Breast epithelium (tissue), 4 donors: Measurements from ENCODE around the gene NCKAP5. TPM values are rescaled to one million over a fixed set of nuclear protein-coding genes. Genes with fewer than 3 reads are reported as not detected.

Experiments
- DNase-seq, 2 donors: peaks; one replicate each; pipeline ENCODE4 v3.0.0-alpha.2; 2019; ENCODE audit warnings: low spot score in 2 of 2
- H3K27ac ChIP-seq, 2 donors: fragments of 200-600 bp; sonication (generic) in 1 of 2; one replicate each; pipeline ENCODE4 v1.5.1; 2016 to 2019; ENCODE audit warnings: mild to moderate bottlenecking in 1 of 2
- H3K27me3 ChIP-seq, 2 donors: fragments of 200-600 bp; sonication (generic) in 1 of 2; one replicate each; pipeline versions ENCODE4 v1.5.1 to v1.6.0; 2017 to 2019; ENCODE audit warnings: control low read depth in 1 of 2, mild to moderate bottlenecking in 1 of 2
- H3K36me3 ChIP-seq: fragments of 200-600 bp; one replicate; pipeline ENCODE4 v1.5.1; 2019
- H3K4me1 ChIP-seq, 2 donors: fragments of 200-600 bp; sonication (generic); one replicate each; pipeline ENCODE4 v1.5.1; 2016 to 2019; ENCODE audit warnings: control low read depth in 1 of 2
- H3K4me3 ChIP-seq, 3 donors: fragments of 200-600 bp; sonication (generic); 1 replicate in 2 of 3; 2 replicates in 1 of 3; pipeline ENCODE4 v1.5.1; 2016 to 2019; ENCODE audit warnings: mild to moderate bottlenecking in 3 of 3, moderate library complexity in 2 of 3
- H3K9me3 ChIP-seq, 2 donors: fragments of 200-600 bp; sonication (generic) in 1 of 2; one replicate each; pipeline ENCODE4 v1.5.1; 2016 to 2019; ENCODE audit warnings: control low read depth in 1 of 2
- POLR2A ChIP-seq: fragments of 450-650 bp; IDR thresholded peaks from one replicate; pipeline ENCODE4 v1.6.1; 2016; ENCODE audit warnings: antibody characterized with exemption, mild to moderate bottlenecking, moderate library complexity
- POLR2AphosphoS5 ChIP-seq, 3 donors: sonication (generic); formaldehyde crosslinking; IDR thresholded peaks; one replicate each; pipeline ENCODE4 v1.6.1; 2017; ENCODE audit warnings: antibody characterized with exemption in 3 of 3
- intact Hi-C: fragments of 100-400 bp; cut with DNase I; formaldehyde crosslinking; loops from one replicate; pipeline ENCODE4 v1.15.1; 2023; ENCODE audit warnings: low total_unique reads
- total RNA-seq, 3 donors: library from RNA; depleted of rRNA; stranded (reverse); fragments of >200 nt; gene quantifications; one replicate each; pipeline ENCODE4 v1.1.0, GENCODE V29; 2016
- TF ChIP-seq, protein P1 (sequence below), 3 donors: fragments of 450-650 bp; IDR thresholded peaks; one replicate each; pipeline ENCODE4 v1.5.1; 2016 to 2017; ENCODE audit warnings: antibody characterized with exemption in 3 of 3, mild to moderate bottlenecking in 3 of 3, moderate library complexity in 3 of 3

NCKAP5 gene
- total RNA-seq, 3 donors from 2014 or later: 1.1 to 10.5 (median 6.1) TPM

DNA sequence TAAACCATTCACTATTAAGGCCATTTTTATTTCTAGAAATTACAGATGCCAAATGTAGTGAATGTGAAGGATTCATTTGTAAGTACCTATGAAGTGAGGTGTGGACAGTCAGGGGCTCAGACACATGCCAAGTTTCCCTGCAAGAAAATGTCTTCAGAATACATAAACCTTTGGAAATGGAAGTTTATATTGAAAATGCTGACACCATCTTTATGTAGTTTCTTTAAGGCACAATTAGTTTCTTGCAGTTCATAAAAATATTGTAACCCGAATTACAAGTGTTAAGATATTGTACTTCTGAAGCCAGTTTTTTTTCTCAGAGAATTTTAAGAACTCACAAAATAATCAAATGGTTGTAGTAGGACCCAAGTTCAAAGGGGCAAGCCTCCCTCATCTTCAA lies 832.2 kb downstream of the NCKAP5 start:
- H3K4me3 ChIP-seq: no peak overlapping the region
- intact Hi-C loops: no loop called here
- H3K27ac ChIP-seq: no peak overlapping the region
- no peaks in the 10 kb centered on the region for H3K27me3 ChIP-seq
- no peaks in the 10 kb centered on the region for H3K4me1 ChIP-seq
- TF ChIP-seq POLR2AphosphoS5 (IDR thresholded peaks at IDR 0.05): no peak
- no peak for TF ChIP-seq POLR2A
- TF ChIP-seq, protein P1, sequence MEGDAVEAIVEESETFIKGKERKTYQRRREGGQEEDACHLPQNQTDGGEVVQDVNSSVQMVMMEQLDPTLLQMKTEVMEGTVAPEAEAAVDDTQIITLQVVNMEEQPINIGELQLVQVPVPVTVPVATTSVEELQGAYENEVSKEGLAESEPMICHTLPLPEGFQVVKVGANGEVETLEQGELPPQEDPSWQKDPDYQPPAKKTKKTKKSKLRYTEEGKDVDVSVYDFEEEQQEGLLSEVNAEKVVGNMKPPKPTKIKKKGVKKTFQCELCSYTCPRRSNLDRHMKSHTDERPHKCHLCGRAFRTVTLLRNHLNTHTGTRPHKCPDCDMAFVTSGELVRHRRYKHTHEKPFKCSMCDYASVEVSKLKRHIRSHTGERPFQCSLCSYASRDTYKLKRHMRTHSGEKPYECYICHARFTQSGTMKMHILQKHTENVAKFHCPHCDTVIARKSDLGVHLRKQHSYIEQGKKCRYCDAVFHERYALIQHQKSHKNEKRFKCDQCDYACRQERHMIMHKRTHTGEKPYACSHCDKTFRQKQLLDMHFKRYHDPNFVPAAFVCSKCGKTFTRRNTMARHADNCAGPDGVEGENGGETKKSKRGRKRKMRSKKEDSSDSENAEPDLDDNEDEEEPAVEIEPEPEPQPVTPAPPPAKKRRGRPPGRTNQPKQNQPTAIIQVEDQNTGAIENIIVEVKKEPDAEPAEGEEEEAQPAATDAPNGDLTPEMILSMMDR (IDR thresholded peaks at IDR 0.05): no peak
- no peak for DNase-seq
- H3K9me3 ChIP-seq: no peaks in the 10 kb centered on the region
- H3K36me3 ChIP-seq: no peaks in the 10 kb centered on the region

DNA sequence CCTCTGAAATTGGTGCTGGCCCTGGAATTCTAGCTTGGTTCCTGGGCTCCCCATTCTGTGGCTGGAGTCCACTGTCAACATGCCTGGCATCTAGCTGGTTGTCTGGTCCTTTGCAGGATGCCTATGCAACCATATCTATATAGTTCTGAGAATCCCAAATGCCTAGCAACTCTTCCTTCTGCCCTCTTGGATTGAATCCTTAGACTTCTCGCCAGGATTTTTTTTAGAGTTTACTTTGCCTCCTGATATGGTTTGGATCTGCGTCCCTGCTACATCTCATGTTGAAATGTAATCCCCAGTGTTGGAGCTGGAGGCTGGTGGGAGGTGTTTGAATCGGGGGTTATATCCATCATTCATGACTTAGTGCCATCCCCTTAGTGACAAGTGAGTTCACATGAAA lies 833.3 kb downstream of the NCKAP5 start:
- Histone ChIP-seq H3K27me3 (no peaks in the 10 kb centered on the region), H3K27ac (no peak overlapping the region), H3K36me3 (no peaks in the 10 kb centered on the region), H3K4me3 (no peak overlapping the region), H3K9me3 (no peaks in the 10 kb centered on the region), H3K4me1 (no peaks in the 10 kb centered on the region)
- no peak for TF ChIP-seq POLR2A
- TF ChIP-seq, protein P1 (IDR thresholded peaks at IDR 0.05): no peak
- TF ChIP-seq POLR2AphosphoS5 (IDR thresholded peaks at IDR 0.05): no peak
- intact Hi-C loops: no loop called here
- no peak for DNase-seq

DNA sequence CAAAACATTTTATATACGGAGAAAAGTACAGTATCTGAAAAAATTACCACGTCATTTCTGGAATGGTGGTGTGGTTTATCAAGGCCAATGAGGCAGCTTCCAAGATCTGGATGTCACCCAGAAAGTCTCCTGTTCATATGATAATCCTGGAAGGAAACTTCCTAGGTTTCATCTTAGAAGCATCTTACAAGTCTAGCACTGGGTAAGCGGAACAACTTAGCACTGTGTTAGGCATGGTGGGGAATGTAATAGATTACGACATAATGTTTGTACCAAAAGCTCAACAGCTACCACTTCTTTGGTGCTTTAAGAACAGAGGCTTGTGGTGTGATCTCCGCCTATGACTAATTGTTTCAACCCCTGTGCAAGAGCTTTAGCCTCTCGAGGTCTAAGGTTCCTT lies 835.2 kb downstream of the NCKAP5 start:
- TF ChIP-seq POLR2AphosphoS5 (IDR thresholded peaks at IDR 0.05) (no peak), POLR2A (no peak)
- TF ChIP-seq, protein P1 (IDR thresholded peaks at IDR 0.05): no peak
- Histone ChIP-seq H3K27ac (no peak overlapping the region), H3K4me3 (no peak overlapping the region), H3K27me3 (no peaks in the 10 kb centered on the region), H3K4me1 (no peaks in the 10 kb centered on the region), H3K9me3 (no peaks in the 10 kb centered on the region), H3K36me3 (no peaks in the 10 kb centered on the region)
- no peak for DNase-seq
- intact Hi-C loops: no loop called here

DNA sequence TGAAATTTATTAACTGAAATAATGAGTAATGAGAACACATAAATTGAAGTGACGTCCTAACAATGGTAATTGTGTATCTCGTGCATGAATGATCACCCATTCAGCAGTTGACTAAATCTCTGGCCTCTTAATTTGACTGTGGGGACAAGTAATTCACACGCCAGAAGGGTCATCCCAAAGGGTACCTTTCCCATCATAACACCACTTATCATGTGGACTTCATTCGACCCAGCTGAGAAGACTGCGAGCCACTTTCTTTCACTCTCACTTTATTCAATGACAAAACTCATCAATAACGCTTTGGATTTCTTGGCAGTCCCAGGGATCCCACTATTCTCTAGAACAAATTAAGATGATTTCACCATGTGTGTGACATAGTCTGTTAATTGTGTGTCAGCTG lies 835.6 kb downstream of the NCKAP5 start:
- Histone ChIP-seq H3K36me3 (no peaks in the 10 kb centered on the region), H3K4me1 (no peaks in the 10 kb centered on the region), H3K27ac (no peak overlapping the region), H3K27me3 (no peaks in the 10 kb centered on the region), H3K4me3 (no peak overlapping the region), H3K9me3 (no peaks in the 10 kb centered on the region)
- TF ChIP-seq POLR2A (no peak), POLR2AphosphoS5 (IDR thresholded peaks at IDR 0.05) (no peak)
- TF ChIP-seq, protein P1 (IDR thresholded peaks at IDR 0.05): no peak
- no peak for DNase-seq
- intact Hi-C loops: no loop called here

DNA sequence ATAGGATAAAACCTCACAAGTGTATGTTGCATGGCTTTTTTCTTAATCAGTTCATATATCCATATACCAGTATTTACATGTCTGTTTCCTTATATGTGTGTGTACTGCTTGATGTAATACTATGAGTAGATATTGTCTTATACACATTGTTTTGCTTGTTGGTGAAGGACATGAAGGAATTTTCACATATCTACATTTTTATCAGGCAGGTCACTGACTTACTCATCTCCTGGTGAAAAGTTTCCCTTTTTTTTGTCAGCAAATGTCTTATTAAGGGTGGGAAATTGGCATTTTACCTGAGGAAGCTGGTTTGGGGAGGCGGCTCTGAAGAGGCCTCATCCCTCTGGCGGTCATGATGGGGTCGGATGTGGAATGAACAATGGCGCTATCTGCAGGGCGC lies 836.8 kb downstream of the NCKAP5 start:
- intact Hi-C loops: no loop called here
- Histone ChIP-seq H3K4me1 (no peaks in the 10 kb centered on the region), H3K36me3 (no peaks in the 10 kb centered on the region), H3K9me3 (no peaks in the 10 kb centered on the region), H3K4me3 (no peak overlapping the region), H3K27ac (no peak overlapping the region), H3K27me3 (no peaks in the 10 kb centered on the region)
- no peak for DNase-seq
- TF ChIP-seq, protein P1 (IDR thresholded peaks at IDR 0.05): no peak
- no peak for TF ChIP-seq POLR2AphosphoS5 (IDR thresholded peaks at IDR 0.05)
- no peak for TF ChIP-seq POLR2A
